HG02642 (cell line): ENCODE measurements around the gene MARCHF3.

Source experiments
- ATAC-seq: cut with Tn5 transposase; IDR thresholded peaks from one replicate; pipeline ENCODE4 v1.9.1; 2021; ENCODE audit warnings: mild to moderate bottlenecking; ENCODE audit not compliant: unreplicated experiment, poor library complexity

MARCHF3 gene

GRCh38 chr5:126829098-126829497 is 201.3 kb downstream of the MARCHF3 start:
- no peak for ATAC-seq

GRCh38 chr5:126826619-126827215 is 203.6 kb downstream of the MARCHF3 start:
- no peak for ATAC-seq

DNA sequence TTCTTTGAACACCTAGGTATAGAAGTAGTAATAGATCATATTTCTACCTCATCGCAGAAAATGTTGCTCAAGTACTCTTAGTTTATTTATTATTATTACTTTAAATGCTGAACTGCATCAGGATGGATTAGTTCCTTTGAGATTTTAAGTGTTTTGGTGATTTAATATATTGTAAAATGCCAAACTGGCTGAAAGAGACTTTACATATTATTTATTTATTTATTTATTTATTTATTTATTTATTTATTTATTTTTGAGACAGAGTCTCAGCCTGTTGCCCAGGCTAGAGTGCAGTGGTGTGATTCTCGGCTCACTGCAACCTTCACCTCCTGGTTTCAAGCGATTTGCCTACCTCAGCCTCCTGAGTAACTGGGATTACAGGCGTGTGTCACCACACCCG is 211.1 kb downstream of the MARCHF3 start:
- no peak for ATAC-seq

DNA sequence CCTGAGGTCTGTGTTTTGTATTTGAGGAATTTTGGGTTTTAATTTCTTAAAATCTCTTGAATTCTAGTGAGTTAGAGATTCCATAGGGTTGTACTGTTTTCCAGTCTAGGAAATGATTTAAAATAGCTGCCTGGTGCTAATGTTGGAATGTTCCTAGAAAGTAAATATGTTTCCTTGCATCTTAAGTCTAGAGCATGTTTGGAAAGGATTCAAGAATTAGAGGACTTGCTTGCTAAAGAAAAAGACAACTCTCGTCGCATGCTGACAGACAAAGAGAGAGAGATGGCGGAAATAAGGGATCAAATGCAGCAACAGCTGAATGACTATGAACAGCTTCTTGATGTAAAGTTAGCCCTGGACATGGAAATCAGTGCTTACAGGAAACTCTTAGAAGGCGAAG is 211.6 kb downstream of the MARCHF3 start:
- ATAC-seq = no peak
